ENCODE measurements around the gene HPCAL4.

DNA sequence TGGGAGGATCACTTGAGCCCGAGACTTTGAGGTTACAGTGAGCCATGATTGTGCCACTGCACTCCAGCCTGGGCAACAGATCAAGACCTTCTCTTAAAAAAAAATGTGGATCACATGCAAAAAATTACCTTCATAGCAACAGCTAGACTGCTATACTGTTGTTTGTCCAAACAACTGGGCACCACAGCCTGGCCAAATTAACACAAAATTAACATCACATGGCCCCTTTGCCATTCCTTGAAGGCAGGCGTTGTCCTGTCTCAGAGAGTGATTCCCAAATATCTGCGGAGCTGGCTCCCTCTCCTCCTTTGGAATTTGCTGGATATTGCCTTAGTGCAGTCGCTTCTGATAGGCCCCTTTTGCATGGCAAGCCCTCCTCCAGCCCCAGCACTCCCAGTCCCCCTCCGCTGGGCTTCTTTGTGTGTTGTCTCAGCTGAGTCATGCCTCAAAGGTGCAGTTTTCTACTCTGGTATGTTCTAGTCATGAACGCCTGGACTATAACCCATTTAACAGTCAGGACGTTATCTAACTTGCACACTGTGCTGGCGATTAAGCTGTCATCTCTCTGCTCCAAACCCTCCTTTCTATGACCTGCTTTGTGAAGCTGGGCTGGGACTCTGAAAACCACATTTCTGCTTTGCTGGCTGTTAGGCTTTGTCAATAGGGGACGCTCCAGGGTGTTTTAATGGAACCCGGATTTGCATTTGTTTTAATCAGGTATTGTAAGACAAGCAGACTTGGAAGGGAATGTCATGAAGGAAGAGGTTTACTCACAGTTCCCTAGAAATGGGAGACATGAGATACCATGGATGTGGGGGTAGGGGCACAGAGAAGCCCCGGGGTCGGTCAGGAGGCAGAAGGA lies 20.1 kb upstream of the HPCAL4 start:
- TF ChIP-seq, protein P1, sequence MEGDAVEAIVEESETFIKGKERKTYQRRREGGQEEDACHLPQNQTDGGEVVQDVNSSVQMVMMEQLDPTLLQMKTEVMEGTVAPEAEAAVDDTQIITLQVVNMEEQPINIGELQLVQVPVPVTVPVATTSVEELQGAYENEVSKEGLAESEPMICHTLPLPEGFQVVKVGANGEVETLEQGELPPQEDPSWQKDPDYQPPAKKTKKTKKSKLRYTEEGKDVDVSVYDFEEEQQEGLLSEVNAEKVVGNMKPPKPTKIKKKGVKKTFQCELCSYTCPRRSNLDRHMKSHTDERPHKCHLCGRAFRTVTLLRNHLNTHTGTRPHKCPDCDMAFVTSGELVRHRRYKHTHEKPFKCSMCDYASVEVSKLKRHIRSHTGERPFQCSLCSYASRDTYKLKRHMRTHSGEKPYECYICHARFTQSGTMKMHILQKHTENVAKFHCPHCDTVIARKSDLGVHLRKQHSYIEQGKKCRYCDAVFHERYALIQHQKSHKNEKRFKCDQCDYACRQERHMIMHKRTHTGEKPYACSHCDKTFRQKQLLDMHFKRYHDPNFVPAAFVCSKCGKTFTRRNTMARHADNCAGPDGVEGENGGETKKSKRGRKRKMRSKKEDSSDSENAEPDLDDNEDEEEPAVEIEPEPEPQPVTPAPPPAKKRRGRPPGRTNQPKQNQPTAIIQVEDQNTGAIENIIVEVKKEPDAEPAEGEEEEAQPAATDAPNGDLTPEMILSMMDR (IDR thresholded peaks at IDR 0.05): no peak
- no peak for TF ChIP-seq POLR2A (IDR thresholded peaks at IDR 0.05)

All from vagina (tissue), 2 donors.